ENCODE results near the gene ITIH6.

ITIH6 gene

GRCh38 chrX:54721424-54721823, 76.6 kb downstream of the ITIH6 start:
- H3K9me2 ChIP-seq (replicated peaks; ENCODE audit: control insufficient read depth, low read length) = no peaks in the 10 kb centered on the region
- H4K20me1 ChIP-seq (ENCODE audit: control insufficient read depth, insufficient read depth, low read depth, low read length) = no peaks in the 10 kb centered on the region
- H3F3A ChIP-seq (ENCODE audit: control insufficient read depth, insufficient read depth) = no peaks in the 10 kb centered on the region
- no peaks in the 10 kb centered on the region for H3K79me2 ChIP-seq (ENCODE audit: control insufficient read depth, low read length)
- no peak overlapping the region for H3K4me3 ChIP-seq (ENCODE audit: low read length)
- H3K4me2 ChIP-seq (ENCODE audit: low read length) = no peak overlapping the region
- no peak overlapping the region for H3K27ac ChIP-seq (ENCODE audit: low read depth, low read length)
- H3K9me3 ChIP-seq (ENCODE audit: control insufficient read depth, insufficient read depth, low read length) = no peaks in the 10 kb centered on the region
- H3K27me3 ChIP-seq (ENCODE audit: control insufficient read depth, low read length) = no peaks in the 10 kb centered on the region
- no peaks in the 10 kb centered on the region for H3K4me1 ChIP-seq (ENCODE audit: control insufficient read depth, low read length)
- H3K36me3 ChIP-seq (ENCODE audit: control insufficient read depth, low read length) = no peaks in the 10 kb centered on the region
- TF ChIP-seq, protein P1, sequence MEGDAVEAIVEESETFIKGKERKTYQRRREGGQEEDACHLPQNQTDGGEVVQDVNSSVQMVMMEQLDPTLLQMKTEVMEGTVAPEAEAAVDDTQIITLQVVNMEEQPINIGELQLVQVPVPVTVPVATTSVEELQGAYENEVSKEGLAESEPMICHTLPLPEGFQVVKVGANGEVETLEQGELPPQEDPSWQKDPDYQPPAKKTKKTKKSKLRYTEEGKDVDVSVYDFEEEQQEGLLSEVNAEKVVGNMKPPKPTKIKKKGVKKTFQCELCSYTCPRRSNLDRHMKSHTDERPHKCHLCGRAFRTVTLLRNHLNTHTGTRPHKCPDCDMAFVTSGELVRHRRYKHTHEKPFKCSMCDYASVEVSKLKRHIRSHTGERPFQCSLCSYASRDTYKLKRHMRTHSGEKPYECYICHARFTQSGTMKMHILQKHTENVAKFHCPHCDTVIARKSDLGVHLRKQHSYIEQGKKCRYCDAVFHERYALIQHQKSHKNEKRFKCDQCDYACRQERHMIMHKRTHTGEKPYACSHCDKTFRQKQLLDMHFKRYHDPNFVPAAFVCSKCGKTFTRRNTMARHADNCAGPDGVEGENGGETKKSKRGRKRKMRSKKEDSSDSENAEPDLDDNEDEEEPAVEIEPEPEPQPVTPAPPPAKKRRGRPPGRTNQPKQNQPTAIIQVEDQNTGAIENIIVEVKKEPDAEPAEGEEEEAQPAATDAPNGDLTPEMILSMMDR (IDR thresholded peaks at IDR 0.05; ENCODE audit: low read depth, low read length, poor library complexity, severe bottlenecking) = no peak
- TF ChIP-seq EZH2phosphoT487 (IDR thresholded peaks at IDR 0.05; ENCODE audit: borderline replicate concordance, low read length) = no peak

GRCh38 chrX:54715621-54716020, 82.4 kb downstream of the ITIH6 start:
- H3K4me1 ChIP-seq (ENCODE audit: control insufficient read depth, low read length) = no peaks in the 10 kb centered on the region
- H3K4me3 ChIP-seq (ENCODE audit: low read length) = no peak overlapping the region
- no peak overlapping the region for H3K4me2 ChIP-seq (ENCODE audit: low read length)

GRCh38 chrX:54714424-54714823, 83.6 kb downstream of the ITIH6 start:
- H3K4me1 ChIP-seq (ENCODE audit: control insufficient read depth, low read length) = no peaks in the 10 kb centered on the region
- H3K27ac ChIP-seq (ENCODE audit: low read depth, low read length) = no peak overlapping the region
- H3K4me2 ChIP-seq (ENCODE audit: low read length) = no peak overlapping the region
- H3K4me3 ChIP-seq (ENCODE audit: low read length) = no peak overlapping the region
- no peaks in the 10 kb centered on the region for H3F3A ChIP-seq (ENCODE audit: control insufficient read depth, insufficient read depth)
- no peaks in the 10 kb centered on the region for H4K20me1 ChIP-seq (ENCODE audit: control insufficient read depth, insufficient read depth, low read depth, low read length)
- no peak for TF ChIP-seq EZH2phosphoT487 (IDR thresholded peaks at IDR 0.05; ENCODE audit: borderline replicate concordance, low read length)
- TF ChIP-seq, protein P1 (IDR thresholded peaks at IDR 0.05; ENCODE audit: low read depth, low read length, poor library complexity, severe bottlenecking) = no peak
- no peaks in the 10 kb centered on the region for H3K9me3 ChIP-seq (ENCODE audit: control insufficient read depth, insufficient read depth, low read length)
- H3K79me2 ChIP-seq (ENCODE audit: control insufficient read depth, low read length) = no peaks in the 10 kb centered on the region
- no peaks in the 10 kb centered on the region for H3K9me2 ChIP-seq (replicated peaks; ENCODE audit: control insufficient read depth, low read length)
- H3K36me3 ChIP-seq (ENCODE audit: control insufficient read depth, low read length) = no peaks in the 10 kb centered on the region
- no peaks in the 10 kb centered on the region for H3K27me3 ChIP-seq (ENCODE audit: control insufficient read depth, low read length)

More at GRCh38 chrX:54715621-54716020, 82.4 kb downstream of the ITIH6 start:
- Histone ChIP-seq H3K79me2 (ENCODE audit: control insufficient read depth, low read length) (no peaks in the 10 kb centered on the region), H3K36me3 (ENCODE audit: control insufficient read depth, low read length) (no peaks in the 10 kb centered on the region), H4K20me1 (ENCODE audit: control insufficient read depth, insufficient read depth, low read depth, low read length) (no peaks in the 10 kb centered on the region), H3K27me3 (ENCODE audit: control insufficient read depth, low read length) (no peaks in the 10 kb centered on the region), H3K9me3 (ENCODE audit: control insufficient read depth, insufficient read depth, low read length) (no peaks in the 10 kb centered on the region), H3K27ac (ENCODE audit: low read depth, low read length) (no peak overlapping the region), H3K9me2 (replicated peaks; ENCODE audit: control insufficient read depth, low read length) (no peaks in the 10 kb centered on the region), H3F3A (ENCODE audit: control insufficient read depth, insufficient read depth) (no peaks in the 10 kb centered on the region)
- no peak for TF ChIP-seq EZH2phosphoT487 (IDR thresholded peaks at IDR 0.05; ENCODE audit: borderline replicate concordance, low read length)
- TF ChIP-seq, protein P1 (IDR thresholded peaks at IDR 0.05; ENCODE audit: low read depth, low read length, poor library complexity, severe bottlenecking) = no peak

All from DOHH2 (cell line).